ENCODE data around the gene PCBP3.
A peak's percentile ranks its signal among the peaks of the same experiment; 100 is the strongest.

Gene PCBP3

GRCh38 chr21:45966791-45967394 lies 323.4 kb downstream of the PCBP3 start:
- no peak overlapping the region for H3K4me3 ChIP-seq (replicated peaks; ENCODE audit: low read depth, low read length)
- no peak for DNase-seq (ENCODE audit: low read depth)
- TF ChIP-seq CTCF (IDR thresholded peaks at IDR 0.05; ENCODE audit: low read length, missing control alignments) = no peak

DNA sequence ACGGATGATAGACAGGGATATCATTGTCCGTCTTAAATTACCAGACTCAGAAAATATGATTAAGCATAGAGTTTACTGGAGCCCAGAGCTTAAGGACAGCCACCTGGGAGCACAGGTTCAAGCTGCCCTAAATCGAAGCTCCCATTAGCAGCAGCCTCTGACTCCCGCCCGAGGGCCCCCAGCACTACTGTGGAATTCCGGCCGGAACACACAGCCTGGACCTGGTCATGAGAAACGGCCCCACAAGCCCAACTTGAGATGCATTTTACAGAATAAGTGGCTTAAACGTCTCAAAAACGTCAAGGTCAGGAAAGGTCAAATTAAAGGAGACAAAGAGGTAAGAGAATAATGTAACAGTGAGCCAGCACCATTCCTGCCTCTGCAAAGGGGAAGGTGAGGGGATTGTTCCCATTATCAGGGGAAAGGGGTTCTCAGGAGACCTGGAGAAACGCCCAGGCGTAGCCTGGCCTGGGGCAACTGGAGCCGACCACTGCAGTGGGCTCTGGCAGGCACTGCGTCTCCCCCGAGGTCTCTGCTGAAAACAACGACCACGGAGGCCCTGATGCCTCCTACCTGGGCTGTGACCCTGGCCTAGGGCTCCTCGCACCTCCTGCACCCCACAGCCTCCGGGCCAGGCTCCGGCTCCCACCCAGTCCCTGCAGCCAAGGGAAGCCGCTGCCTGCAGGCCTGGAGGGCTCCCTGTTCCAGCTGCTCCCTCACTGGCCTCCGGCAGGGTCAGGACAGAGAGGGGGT lies 326.6 kb downstream of the PCBP3 start:
- TF ChIP-seq CTCF (IDR thresholded peaks at IDR 0.05; ENCODE audit: low read length, missing control alignments) = no peak
- no peak overlapping the region for H3K4me3 ChIP-seq (replicated peaks; ENCODE audit: low read depth, low read length)

DNA sequence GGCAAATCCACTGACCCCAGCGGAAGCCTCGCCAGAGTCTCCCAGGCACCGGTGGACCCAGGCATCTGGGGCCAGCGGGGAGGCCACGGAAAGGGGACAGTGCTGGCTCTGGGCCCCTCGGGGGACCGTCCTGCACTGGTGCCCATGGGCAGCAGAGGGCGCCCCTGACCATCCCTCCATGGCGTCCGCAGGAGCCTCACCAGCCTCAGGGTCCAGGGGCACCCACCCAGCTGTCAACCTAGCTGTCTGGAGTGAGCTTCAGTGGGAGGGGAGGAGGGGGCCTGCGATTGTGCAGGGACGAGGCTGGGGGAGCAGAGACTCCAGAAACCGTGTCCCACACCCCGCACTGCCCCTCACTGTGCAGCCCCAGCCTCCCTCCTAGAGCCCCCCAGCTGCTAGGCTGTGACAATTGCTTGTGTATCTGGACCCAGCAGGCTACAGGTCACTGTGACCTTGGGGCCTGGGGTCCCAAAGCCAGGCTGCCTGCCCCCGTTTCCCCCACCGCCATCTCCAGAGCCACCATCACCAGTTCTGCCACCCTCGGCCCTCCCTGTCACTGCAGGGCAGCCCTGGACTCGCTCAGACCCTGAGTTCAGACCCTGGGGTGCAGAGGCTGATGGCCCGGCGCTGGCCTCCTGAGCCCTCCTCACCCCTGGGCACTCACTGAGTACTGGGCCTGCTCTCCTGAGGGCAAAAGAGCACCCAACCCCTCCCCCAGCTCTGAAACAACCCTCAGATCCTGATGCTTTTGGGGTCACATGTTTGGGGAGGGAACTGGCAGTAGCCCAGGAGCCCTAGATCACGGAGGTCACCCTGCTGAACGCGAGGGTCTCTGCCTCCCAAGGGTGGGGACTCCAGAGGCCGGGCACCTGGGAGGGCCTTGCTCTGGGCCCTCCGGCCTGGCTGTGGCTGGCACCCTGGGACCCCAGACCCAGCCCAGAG lies 327.4 kb downstream of the PCBP3 start:
- peak; percentile 85 for TF ChIP-seq CTCF (IDR thresholded peaks at IDR 0.05; ENCODE audit: low read length, missing control alignments)
- no peak overlapping the region for H3K4me3 ChIP-seq (replicated peaks; ENCODE audit: low read depth, low read length)
- peak; percentile 62 for DNase-seq (ENCODE audit: low read depth)

More for the DNA sequence above, 326.6 kb downstream of the PCBP3 start:
- DNase-seq (ENCODE audit: low read depth) = no peak

GRCh38 chr21:45971616-45972352 lies 328.3 kb downstream of the PCBP3 start:
- H3K4me3 ChIP-seq (replicated peaks; ENCODE audit: low read depth, low read length) = no peak overlapping the region
- no peak for TF ChIP-seq CTCF (IDR thresholded peaks at IDR 0.05; ENCODE audit: low read length, missing control alignments)
- peak; percentile 71 for DNase-seq (ENCODE audit: low read depth)

- no peak overlapping the region for H3K4me3 ChIP-seq (replicated peaks; ENCODE audit: low read depth, low read length)
- no peak for DNase-seq (ENCODE audit: low read depth)
- no peak for TF ChIP-seq CTCF (IDR thresholded peaks at IDR 0.05; ENCODE audit: low read length, missing control alignments)
Measured at GRCh38 chr21:45972353-45972715, 328.8 kb downstream of the PCBP3 start.

DNA sequence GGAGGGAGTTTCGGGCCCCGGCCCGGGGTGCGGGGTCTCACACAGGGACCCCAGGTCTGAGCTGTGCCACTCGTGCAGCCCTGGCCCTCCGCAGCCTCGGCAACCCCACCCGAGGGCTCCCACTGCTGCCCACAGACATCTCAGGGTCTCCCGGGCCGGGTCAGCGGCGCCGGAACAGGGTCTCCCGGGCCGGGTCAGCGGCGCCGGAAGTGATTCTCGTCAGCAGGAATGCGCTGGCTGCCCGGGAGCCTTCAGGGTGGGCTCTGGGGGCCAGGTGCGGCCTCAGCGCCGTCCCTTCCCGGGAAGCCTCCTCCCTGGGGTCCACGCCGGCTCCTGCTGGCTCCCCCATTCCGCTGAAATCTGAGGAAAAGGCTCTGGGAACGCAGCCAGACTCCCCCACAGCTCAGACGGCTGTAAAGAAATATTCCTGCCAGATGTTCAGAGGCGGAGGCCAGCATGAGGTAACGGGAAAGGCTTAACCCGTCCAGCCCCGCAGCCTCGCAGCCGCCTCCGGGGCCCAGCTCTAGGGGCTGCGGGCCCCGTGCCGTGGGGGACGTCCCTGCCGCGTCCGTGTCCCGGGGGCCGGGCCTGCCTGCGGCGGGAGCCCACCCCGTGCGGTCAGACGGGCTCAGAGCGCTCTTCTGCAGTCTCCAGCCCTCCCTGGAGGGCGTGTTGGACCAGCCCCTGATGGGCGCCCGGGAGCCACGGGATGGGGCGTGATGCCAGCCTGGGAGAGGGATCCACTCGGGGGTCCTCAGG lies 329.4 kb downstream of the PCBP3 start:
- TF ChIP-seq CTCF (IDR thresholded peaks at IDR 0.05; ENCODE audit: low read length, missing control alignments) = no peak
- DNase-seq (ENCODE audit: low read depth) = peak; percentile 96
- H3K4me3 ChIP-seq (replicated peaks; ENCODE audit: low read depth, low read length) = peak overlapping the region; percentile 44
